ENCODE results near the gene CHSY3. TPM values are rescaled to one million over a fixed set of nuclear protein-coding genes. Genes with fewer than 3 reads are reported as not detected.

CHSY3 gene
- total RNA-seq (1 to 10 TPM in 2 of 4 donors, under 1 TPM in 2; 0.49 to 2.9 (median 1.7) TPM), polyA plus RNA-seq (under 1 TPM; 0.33 to 0.67 (median 0.46) TPM)
- long read RNA-seq, donor 1, result 0 reads
- long read RNA-seq, donor 2, partial matches to known transcripts, result 0 of 4 reads
- long read RNA-seq, donor 2, other reads (novel, unspliced or antisense), result 4 of 4 reads

GRCh38 chr5:129904102-129904666 lies at the start of gene CHSY3:
CHSY3 (plus strand) TSS chr5:129904465.
- DNase-seq, result peak; percentile 87 to 92
- Histone ChIP-seq H3K9me3 (no peaks in the 10 kb centered on the region), H3K36me3 (ENCODE audit: insufficient read depth in 1 of 2, low read depth in 1 of 2) (no peaks in the 10 kb centered on the region), H3K4me1 (peaks cover 13% of the 10 kb centered on the region), H3K27me3 (ENCODE audit: insufficient read depth in 3 of 3, low read length in 2 of 3) (no peaks in the 10 kb centered on the region), H3K4me3 (peak within 1 kb of the TSS; percentile 74), H3K27ac (peak within 1 kb of the TSS; percentile 78)
- intact Hi-C loops (cut with DNase I), result loop anchor here (5.0 to 10.0 kb wide), 4 partner anchors 238 to 1211 kb away; no protein-coding TSS in a partner anchor
- 1 to 2% (median 1%) methylated on average over 9 to 61 of the region's 62 CpGs for WGBS, 3 donors
- peak; percentile 13 for TF ChIP-seq CTCF (IDR thresholded peaks at IDR 0.05)
- peak; percentile 92 to 97 (median 96) for ATAC-seq

GRCh38 chr5:129856325-129856724 lies 47.9 kb upstream of the CHSY3 start:
- DNase-seq (no peak), ATAC-seq (no peak)
- Histone ChIP-seq H3K27ac (no peak overlapping the region), H3K4me3 (no peak overlapping the region), H3K27me3 (ENCODE audit: insufficient read depth in 3 of 3, low read length in 2 of 3) (no peaks in the 10 kb centered on the region), H3K36me3 (ENCODE audit: insufficient read depth in 1 of 2, low read depth in 1 of 2) (no peaks in the 10 kb centered on the region), H3K9me3 (no peaks in the 10 kb centered on the region), H3K4me1 (no peaks in the 10 kb centered on the region)
- WGBS, 3 donors, result 96 to 100% (median 100%) methylated on average over 1 of the region's 1 CpG
- no peak for TF ChIP-seq CTCF (IDR thresholded peaks at IDR 0.05)
- intact Hi-C loops (cut with DNase I), result no loop called here

- no peak for DNase-seq
- no peak for TF ChIP-seq CTCF (IDR thresholded peaks at IDR 0.05)
- intact Hi-C loops (cut with DNase I), result no loop called here
These were observed 47.1 kb upstream of the CHSY3 start for GRCh38 chr5:129857116-129857515.

GRCh38 chr5:129858131-129858675 lies 46.1 kb upstream of the CHSY3 start:
- no peak for ATAC-seq
- no peaks in the 10 kb centered on the region for H3K9me3 ChIP-seq
- no peak for DNase-seq
- H3K4me1 ChIP-seq, result no peaks in the 10 kb centered on the region
- H3K27me3 ChIP-seq (ENCODE audit: insufficient read depth in 3 of 3, low read length in 2 of 3), result no peaks in the 10 kb centered on the region
- no peak overlapping the region for H3K27ac ChIP-seq
- H3K4me3 ChIP-seq, result no peak overlapping the region
- intact Hi-C loops (cut with DNase I), result no loop called here
- H3K36me3 ChIP-seq (ENCODE audit: insufficient read depth in 1 of 2, low read depth in 1 of 2), result no peaks in the 10 kb centered on the region
- no peak for TF ChIP-seq CTCF (IDR thresholded peaks at IDR 0.05)

More at GRCh38 chr5:129857116-129857515, 47.1 kb upstream of the CHSY3 start:
- no peak overlapping the region for H3K27ac ChIP-seq
- ATAC-seq, result no peak
- no peak overlapping the region for H3K4me3 ChIP-seq
- H3K9me3 ChIP-seq, result no peaks in the 10 kb centered on the region
- no peaks in the 10 kb centered on the region for H3K4me1 ChIP-seq
- 24% methylated on average over 1 of the region's 1 CpG for WGBS, 3 donors
- no peaks in the 10 kb centered on the region for H3K36me3 ChIP-seq (ENCODE audit: insufficient read depth in 1 of 2, low read depth in 1 of 2)
- no peaks in the 10 kb centered on the region for H3K27me3 ChIP-seq (ENCODE audit: insufficient read depth in 3 of 3, low read length in 2 of 3)
